ENCODE measurements around the gene NPC1L1. TPM values are rescaled to one million over a fixed set of nuclear protein-coding genes. Genes with fewer than 3 reads are reported as not detected.
"Not testable (repeated sequence)": the region's sequence is repeated elsewhere in the genome, so short reads cannot be mapped to it uniquely, and the experiment has no call there.

NPC1L1 gene
- total and polyA plus RNA-seq, 2 of the 4 experiments (the other 2 are of a cell fraction), result 0.07 TPM; not detected in 1

DNA sequence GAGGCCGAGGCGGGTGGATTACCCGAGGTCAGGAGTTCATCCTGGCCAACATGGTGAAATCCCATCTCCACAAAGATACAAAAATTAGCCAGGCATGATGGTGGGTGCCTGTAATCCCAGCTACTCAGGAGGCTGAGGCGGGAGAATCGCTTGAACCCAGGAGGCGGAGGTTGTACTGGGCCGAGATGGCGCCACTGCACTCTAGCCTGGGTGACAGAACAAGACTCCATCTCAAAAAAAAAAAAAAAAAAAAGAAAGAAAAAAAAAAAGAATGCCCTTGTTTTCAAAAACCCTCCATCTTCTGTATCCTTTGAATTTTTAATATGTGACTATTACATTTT, 21.5 kb upstream of the NPC1L1 start:
- H3K9ac ChIP-seq (ENCODE audit: low read depth, low read length); H3K4me2 ChIP-seq (ENCODE audit: low read depth, low read length); H3K9me1 ChIP-seq (ENCODE audit: insufficient read depth, low read length); H2AFZ ChIP-seq (replicated peaks; ENCODE audit: low read length, poor library complexity); H2BK120ac ChIP-seq (ENCODE audit: low read depth, low read length); BruUV-seq (replicated peaks); H3K4me1 ChIP-seq (ENCODE audit: control insufficient read depth, insufficient read depth, low read length); H3K23ac ChIP-seq (ENCODE audit: low read depth, low read length); H2AK5ac ChIP-seq (ENCODE audit: low read depth, low read length); CTCF ChIA-PET; H3K27me3 ChIP-seq (ENCODE audit: control insufficient read depth, insufficient read depth, low read length); intact Hi-C loops (cut with micrococcal nuclease); POLR2A ChIA-PET (ENCODE audit: unreplicated experiment); H4K91ac ChIP-seq (ENCODE audit: insufficient read depth, low read depth, low read length); H3K56ac ChIP-seq (ENCODE audit: extremely low read depth, insufficient read depth, low read length); ATAC-seq (ENCODE audit: low read depth); H3K4me3 ChIP-seq (ENCODE audit: insufficient read depth, low read depth, low read length); DNase-seq; H3K4ac ChIP-seq (ENCODE audit: low read depth, low read length); H4K5ac ChIP-seq (ENCODE audit: low read depth, low read length); H3K27ac ChIP-seq (ENCODE audit: insufficient read depth, low read length); H3K18ac ChIP-seq (ENCODE audit: low read depth, low read length); H3K9me3 ChIP-seq (ENCODE audit: control insufficient read depth, insufficient read depth, low read length); H4K8ac ChIP-seq (ENCODE audit: low read depth in 2 of 2, low read length in 2 of 2); dilution Hi-C loops (cut with HindIII; ENCODE audit: low sequenced_read_pairs, unreplicated experiment); H2BK5ac ChIP-seq (ENCODE audit: low read depth, low read length, poor library complexity, severe bottlenecking); H2BK15ac ChIP-seq (ENCODE audit: low read depth, low read length); H3K14ac ChIP-seq (replicated peaks; ENCODE audit: low read depth, low read length); H2BK20ac ChIP-seq (ENCODE audit: low read depth, low read length): not testable (repeated sequence)
- in situ Hi-C loops (cut with MboI; ENCODE audit: low sequenced_read_pairs), result loop anchor here (10.0 kb wide), 1 partner anchor 318 kb away; no protein-coding TSS in a partner anchor
- Histone ChIP-seq H2AK9ac (replicated peaks; ENCODE audit: low read depth, low read length, poor library complexity) (peak overlapping the region; percentile 68), H4K20me1 (ENCODE audit: insufficient read depth, low read length) (peaks cover 20% of the 10 kb centered on the region), H3K79me1 (ENCODE audit: low read depth in 1 of 2, low read length in 2 of 2) (peaks cover 0 to 18% of the 10 kb centered on the region in 2 experiments; a peak in 2 of 4 replicates), H3K36me3 (ENCODE audit: control insufficient read depth, insufficient read depth, low read length) (peaks cover 31% of the 10 kb centered on the region)
- no CpG with 5 or more reads among the region's 8 CpGs for WGBS, 2 experiments (ENCODE audit: extremely low coverage in 2 of 2, insufficient read length in 1 of 2)
